ENCODE results near the gene TMOD3. TPM values are rescaled to one million over a fixed set of nuclear protein-coding genes. Genes with fewer than 3 reads are reported as not detected.

The TMOD3 gene
- total RNA-seq, 4 donors from 2014 or later, result 31.2 to 37.4 (median 36.7) TPM

- H3K4me1 ChIP-seq, result peaks cover 5% of the 10 kb centered on the region
- H3K4me3 ChIP-seq, result no peak overlapping the region
- WGBS, result 100% methylated on average over 2 of the region's 2 CpGs
- DNase-seq (ENCODE audit: low spot score in 2 of 2), result no peak
- no peaks in the 10 kb centered on the region for H3K27me3 ChIP-seq
- H3K27ac ChIP-seq, result no peak overlapping the region
- H3K36me3 ChIP-seq, result peaks cover 18% of the 10 kb centered on the region
- H3K9me3 ChIP-seq, result no peaks in the 10 kb centered on the region
- no peak for TF ChIP-seq EP300 (IDR thresholded peaks at IDR 0.05)
- no peak for TF ChIP-seq CTCF (IDR thresholded peaks at IDR 0.05)
- TF ChIP-seq POLR2AphosphoS5 (IDR thresholded peaks at IDR 0.05), result no peak
- no peak for TF ChIP-seq POLR2A (IDR thresholded peaks at IDR 0.05)
These were observed 60.0 kb downstream of the TMOD3 start for GRCh38 chr15:51889486-51889885.

GRCh38 chr15:51904421-51904820, 75.0 kb downstream of the TMOD3 start:
- H3K4me3 ChIP-seq, result no peak overlapping the region
- DNase-seq (ENCODE audit: low spot score in 2 of 2), result no peak
- peaks cover 65% of the 10 kb centered on the region for H3K36me3 ChIP-seq
- WGBS, result 77% methylated on average over 3 of the region's 3 CpGs
- TF ChIP-seq POLR2AphosphoS5 (IDR thresholded peaks at IDR 0.05) (no peak), POLR2A (IDR thresholded peaks at IDR 0.05) (no peak), CTCF (IDR thresholded peaks at IDR 0.05) (no peak), EP300 (IDR thresholded peaks at IDR 0.05) (no peak)
- no peak overlapping the region for H3K27ac ChIP-seq
- H3K9me3 ChIP-seq, result no peaks in the 10 kb centered on the region
- no peaks in the 10 kb centered on the region for H3K27me3 ChIP-seq
- no peaks in the 10 kb centered on the region for H3K4me1 ChIP-seq

GRCh38 chr15:51904931-51905330, 75.5 kb downstream of the TMOD3 start:
- 77% methylated on average over 4 of the region's 4 CpGs for WGBS
- Histone ChIP-seq H3K4me1 (no peaks in the 10 kb centered on the region), H3K36me3 (peaks cover 66% of the 10 kb centered on the region), H3K4me3 (no peak overlapping the region), H3K27ac (no peak overlapping the region), H3K9me3 (no peaks in the 10 kb centered on the region), H3K27me3 (no peaks in the 10 kb centered on the region)
- DNase-seq (ENCODE audit: low spot score in 2 of 2), result no peak
- TF ChIP-seq POLR2AphosphoS5 (IDR thresholded peaks at IDR 0.05) (no peak), POLR2A (IDR thresholded peaks at IDR 0.05) (no peak), CTCF (IDR thresholded peaks at IDR 0.05) (no peak), EP300 (IDR thresholded peaks at IDR 0.05) (no peak)

- Histone ChIP-seq H3K4me1 (no peaks in the 10 kb centered on the region), H3K27me3 (no peaks in the 10 kb centered on the region), H3K9me3 (no peaks in the 10 kb centered on the region), H3K27ac (no peak overlapping the region), H3K4me3 (no peak overlapping the region), H3K36me3 (peaks cover 59% of the 10 kb centered on the region)
- TF ChIP-seq EP300 (IDR thresholded peaks at IDR 0.05) (no peak), POLR2AphosphoS5 (IDR thresholded peaks at IDR 0.05) (no peak), CTCF (IDR thresholded peaks at IDR 0.05) (no peak)
- no peak for DNase-seq (ENCODE audit: low spot score in 2 of 2)
- WGBS, result 84% methylated on average over 8 of the region's 8 CpGs
These were observed 77.8 kb downstream of the TMOD3 start for GRCh38 chr15:51907136-51907862.

- Histone ChIP-seq H3K36me3 (peaks cover 52% of the 10 kb centered on the region), H3K4me3 (no peak overlapping the region), H3K27ac (no peak overlapping the region), H3K9me3 (no peaks in the 10 kb centered on the region), H3K4me1 (no peaks in the 10 kb centered on the region), H3K27me3 (no peaks in the 10 kb centered on the region)
- TF ChIP-seq POLR2AphosphoS5 (IDR thresholded peaks at IDR 0.05) (no peak), POLR2A (IDR thresholded peaks at IDR 0.05) (no peak), CTCF (IDR thresholded peaks at IDR 0.05) (no peak), EP300 (IDR thresholded peaks at IDR 0.05) (no peak)
- DNase-seq (ENCODE audit: low spot score in 2 of 2), result no peak
- 92% methylated on average over 1 of the region's 1 CpG for whole genome bisulfite sequencing
These were observed 78.9 kb downstream of the TMOD3 start for GRCh38 chr15:51908316-51908715.
